Cortex of kidney (tissue), 1 donor: ENCODE results near the gene APBB2.

Source experiments
- DNase-seq: peaks from one replicate; lab custom pipeline; 2025; lab: John Stamatoyannopoulos, UW

APBB2 gene

DNA sequence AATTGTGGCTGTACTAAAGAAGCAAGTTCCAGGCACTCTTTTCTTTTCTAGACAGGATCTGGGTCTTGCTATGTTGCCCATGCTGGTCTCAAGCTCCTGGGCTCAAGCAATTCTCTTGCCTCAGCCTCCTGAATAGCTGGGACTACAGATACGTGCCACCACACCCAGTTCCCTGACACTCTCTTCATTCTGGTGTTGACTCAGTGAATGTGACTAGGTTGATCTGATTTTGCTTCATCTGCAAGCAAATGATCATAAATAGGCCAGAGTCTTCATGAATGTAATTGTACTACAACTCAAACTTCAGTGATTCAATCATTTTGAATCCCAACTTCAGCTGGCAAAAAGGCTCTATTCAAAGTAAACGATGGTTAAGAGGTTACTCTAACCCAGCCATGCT, 78.5 kb downstream of the APBB2 start:
- DNase-seq: no peak

DNA sequence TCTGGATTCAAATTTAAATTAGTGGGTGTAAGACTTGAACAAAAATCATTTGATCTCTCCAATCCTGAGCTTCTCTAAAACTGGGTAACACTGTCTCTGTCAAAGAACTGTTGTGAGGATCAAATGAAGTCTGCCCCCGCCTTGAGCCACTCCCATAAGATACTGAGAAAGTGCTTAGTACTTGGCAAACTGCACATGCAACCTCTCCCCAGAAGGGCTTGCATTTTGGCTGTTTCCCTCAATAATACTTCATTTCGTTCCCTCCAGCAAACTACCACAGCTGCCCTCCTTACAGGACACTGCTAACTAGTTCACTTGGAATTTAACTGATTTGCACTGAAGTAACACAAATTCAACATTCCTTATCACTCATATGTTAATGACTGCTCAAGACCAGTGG, 79.8 kb downstream of the APBB2 start:
- DNase-seq: no peak

DNA sequence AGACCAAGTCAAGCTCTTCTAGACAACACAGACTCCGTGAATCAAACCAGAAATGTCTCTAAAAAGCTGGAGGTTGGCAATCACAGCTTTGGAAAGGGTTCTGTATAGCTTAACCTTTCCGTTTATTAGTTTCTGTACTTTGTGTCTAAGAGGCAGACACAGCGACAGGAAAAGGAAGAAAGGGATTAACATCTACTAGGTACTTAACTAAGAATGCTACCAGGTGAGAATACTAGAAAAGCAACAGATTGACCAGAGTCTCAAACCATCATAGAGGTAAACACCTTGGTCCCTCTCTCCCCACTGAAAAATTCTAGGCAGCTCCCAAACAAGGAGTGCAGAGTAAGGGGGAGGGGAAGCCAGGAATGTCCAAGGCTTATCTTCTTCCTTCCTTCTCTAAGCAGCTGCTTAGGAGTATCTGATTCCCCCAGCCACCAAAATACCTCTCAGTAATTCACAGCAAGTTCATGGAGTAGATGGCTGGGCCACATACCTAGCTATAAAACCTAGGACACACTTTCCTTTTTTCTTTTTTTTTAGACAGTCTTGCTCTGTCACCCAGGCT, 80.8 kb downstream of the APBB2 start:
- no peak for DNase-seq

- no peak for DNase-seq
These were observed 82.2 kb downstream of the APBB2 start for GRCh38 chr4:41132055-41132683.

DNA sequence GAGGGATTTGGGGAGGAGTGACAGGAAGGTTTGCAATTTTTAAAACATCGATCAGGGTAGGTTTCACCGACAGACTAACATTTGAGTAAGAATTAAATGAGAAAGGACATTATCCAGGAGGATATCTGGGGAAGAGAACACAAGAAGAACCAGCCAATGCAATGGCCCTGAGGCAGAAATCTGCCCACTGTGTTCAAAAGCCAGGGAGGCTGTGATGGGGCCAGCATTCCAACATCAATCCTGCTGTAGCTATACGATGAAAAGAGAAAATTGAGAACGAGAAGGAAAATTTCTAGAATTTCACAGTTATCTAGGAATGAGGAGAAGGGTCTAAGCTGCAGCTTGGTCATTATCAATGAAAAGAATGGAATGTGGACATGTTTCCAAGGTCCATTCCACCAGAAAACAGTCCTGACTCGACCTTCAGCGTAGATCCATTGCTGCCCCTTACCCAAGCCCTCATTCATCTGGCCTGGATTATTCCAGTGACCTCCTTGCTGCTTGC, 84.4 kb downstream of the APBB2 start:
- no peak for DNase-seq

DNA sequence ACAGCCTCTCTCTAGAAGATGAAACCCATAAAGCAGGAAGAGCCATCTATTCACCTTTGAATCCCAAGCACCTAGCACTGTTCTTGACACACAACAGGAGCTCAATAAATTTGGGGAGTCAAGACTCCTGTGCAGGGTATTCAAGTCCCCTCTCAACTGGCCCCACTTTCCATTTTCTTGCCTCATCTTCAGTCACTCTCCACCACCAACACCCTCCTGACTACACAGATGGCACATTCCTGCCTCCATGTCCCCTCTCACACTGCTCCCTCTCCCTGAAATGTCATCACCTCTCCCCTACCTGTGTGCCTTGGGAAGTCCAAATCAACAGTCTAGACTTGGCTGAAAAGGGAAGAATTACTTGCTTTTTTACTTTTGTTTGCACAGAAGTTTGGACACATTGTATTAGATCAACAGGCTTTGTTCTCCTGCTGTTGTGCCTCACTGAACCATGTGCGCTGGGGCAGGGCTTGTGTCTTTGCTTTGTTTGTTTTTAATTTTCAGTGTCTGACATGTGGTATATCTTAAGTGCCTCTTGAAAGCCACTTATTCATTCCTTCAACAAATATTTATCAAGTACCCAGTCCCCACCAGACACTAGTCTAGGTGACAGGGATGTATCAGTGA, 85.1 kb downstream of the APBB2 start:
- DNase-seq: no peak

GRCh38 chr4:41125558-41126311, 88.6 kb downstream of the APBB2 start:
- no peak for DNase-seq

DNA sequence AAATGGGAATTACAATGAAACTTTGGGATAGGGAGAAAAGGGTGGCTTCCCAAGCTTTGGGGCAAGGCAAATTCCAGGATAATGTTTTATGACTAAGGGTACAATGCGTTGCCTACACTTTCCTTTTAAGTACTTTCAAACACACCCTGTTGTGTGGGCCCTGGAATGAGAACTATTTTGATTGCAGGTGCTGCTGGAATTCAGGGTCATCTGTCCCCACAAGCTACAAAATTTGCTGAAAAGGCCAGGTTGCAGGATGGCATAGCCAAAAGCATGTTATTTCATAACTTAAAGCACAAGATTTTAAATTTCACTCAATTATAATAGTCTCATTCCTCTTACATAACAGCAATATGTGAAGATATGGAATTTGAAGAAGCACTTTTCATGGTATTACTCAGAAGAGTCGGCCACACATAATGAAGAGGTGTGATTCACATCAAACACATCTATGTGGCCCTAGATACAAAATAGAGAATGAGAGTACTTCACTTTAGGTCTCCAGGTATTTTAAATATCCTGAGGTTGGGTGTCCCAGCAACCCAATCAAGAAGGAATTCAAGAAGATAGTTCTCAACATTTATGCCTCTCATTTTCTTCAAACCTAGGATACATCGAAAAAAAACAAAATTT, 89.3 kb downstream of the APBB2 start:
- DNase-seq: no peak

- DNase-seq: no peak
These were observed 91.6 kb downstream of the APBB2 start for GRCh38 chr4:41122775-41123174.

GRCh38 chr4:41122309-41122708, 92.0 kb downstream of the APBB2 start:
- no peak for DNase-seq

GRCh38 chr4:41121906-41122305, 92.4 kb downstream of the APBB2 start:
- DNase-seq: no peak

DNA sequence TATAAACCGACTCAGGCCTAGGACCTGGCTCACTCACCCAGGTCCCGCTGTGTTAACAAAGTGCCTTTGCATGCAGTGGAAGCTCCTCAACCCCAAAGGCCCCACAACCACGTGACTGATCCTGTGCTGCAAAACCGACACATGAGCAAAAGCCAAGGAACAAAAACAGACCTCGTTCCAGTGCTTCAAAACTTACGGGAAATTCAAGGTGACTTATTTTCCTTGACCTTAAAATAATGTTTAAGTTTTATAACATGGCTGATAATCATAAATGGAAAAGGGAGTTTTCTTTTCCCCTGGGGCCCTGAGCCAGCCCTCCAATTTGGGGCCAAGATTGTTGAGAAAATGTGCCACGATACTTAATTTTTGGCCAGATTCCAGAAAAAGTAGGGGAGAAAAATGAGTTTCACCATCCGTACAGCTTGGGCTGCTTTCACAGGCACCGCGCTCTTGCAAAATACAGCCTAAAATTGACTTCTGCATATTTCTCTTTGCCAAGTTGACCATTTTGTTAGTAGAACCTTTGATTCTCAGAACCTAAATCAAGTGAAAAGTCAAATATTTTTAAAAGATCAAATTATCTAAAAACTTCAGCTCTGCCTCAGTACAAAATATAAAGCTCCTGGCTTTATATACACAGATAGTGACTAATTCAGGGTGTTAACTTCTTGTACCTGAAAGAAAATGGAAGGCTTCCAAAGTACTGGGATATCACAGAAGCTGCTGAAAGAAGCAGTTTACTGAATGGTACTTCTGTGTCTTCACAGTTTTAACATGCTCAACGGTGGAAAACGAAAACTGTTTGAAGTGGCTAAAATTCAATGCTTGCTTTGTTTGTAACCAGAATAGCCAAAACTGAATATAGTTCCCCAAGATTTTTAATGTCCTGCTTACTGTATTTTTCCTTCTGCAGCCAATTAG, 93.8 kb downstream of the APBB2 start:
- DNase-seq: no peak

- no peak for DNase-seq
These were observed 94.5 kb downstream of the APBB2 start for GRCh38 chr4:41119867-41120295.

GRCh38 chr4:41111791-41112190, 102.6 kb downstream of the APBB2 start:
- no peak for DNase-seq

- no peak for DNase-seq
These were observed 104.3 kb downstream of the APBB2 start for GRCh38 chr4:41110050-41110449.

- no peak for DNase-seq
These were observed 105.9 kb downstream of the APBB2 start for GRCh38 chr4:41108481-41108880.

DNA sequence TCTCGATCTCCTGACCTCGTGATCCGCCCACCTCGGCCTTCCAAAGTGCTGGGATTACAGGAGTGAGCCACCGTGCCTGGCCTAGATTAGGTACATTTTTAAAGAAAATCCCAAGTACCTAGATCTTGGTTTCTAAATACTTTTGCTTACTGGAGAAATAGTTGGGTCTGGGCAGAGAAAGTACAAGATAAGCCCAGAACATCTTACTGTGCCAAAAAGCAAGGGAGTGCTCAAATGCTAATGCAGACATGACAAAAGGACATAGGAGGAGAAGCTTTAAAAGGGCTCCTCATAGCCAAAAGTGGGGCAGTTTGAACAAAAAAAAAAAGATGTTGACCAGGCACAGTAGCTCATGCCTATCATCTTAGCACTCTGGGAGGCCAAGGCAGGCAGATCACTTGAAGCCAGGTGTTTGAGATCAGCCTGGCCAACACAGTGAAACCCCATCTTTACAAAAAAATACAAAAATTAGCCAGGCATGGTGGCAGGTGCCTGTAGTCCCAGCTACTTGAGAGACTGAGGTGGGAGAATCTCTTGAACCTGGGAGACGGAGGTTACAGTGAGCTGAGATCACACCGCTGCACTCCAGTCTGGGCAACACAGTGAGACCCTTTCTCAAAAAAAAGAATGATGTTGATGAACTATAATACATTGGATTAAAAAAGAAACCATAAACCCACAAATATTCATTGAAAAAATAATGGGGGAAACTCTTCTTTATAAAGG, 107.5 kb downstream of the APBB2 start:
- DNase-seq: no peak

DNA sequence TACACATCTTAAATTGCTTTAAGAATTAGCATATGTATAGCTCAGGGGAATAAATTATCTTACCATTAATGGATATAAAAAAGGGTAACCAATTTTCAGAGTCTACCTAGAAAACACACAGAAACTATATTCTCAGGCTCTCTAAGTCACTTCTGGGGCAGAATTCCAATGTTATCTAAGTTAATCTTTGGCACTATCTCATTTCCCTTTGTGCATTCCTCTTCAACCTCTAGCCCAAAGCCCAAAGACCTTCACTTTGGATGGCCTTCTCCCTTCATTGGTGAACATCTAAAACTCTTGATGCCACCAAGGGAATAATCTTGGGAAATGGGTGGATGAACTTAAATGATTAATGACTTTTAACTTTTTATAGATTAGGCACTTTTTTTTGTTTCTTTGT, 108.3 kb downstream of the APBB2 start:
- DNase-seq: no peak

DNA sequence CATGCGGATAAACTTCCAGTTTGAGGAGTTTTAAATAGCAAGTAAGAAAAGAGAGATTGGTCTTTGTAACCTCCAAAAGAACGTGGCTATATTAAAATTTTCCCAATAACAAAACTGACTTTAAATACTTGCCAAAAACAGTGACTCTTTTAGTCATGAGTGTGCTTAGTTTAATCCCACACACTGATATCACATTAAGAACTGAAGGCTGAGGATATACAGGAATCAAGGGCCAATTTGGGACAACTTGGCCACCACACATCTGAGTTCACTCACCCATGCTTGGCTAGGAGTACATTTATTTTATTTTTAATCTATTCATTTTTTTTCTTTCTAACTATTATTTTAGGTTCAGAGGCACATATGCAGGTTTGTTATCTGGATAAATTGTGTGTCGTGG, 110.2 kb downstream of the APBB2 start:
- no peak for DNase-seq

- DNase-seq: no peak
These were observed 110.7 kb downstream of the APBB2 start for GRCh38 chr4:41103657-41104056.
